ENCODE results near the gene IRF4. TPM values are rescaled to one million over a fixed set of nuclear protein-coding genes. Genes with fewer than 3 reads are reported as not detected.
"Not testable (repeated sequence)": the region's sequence is repeated elsewhere in the genome, so short reads cannot be mapped to it uniquely, and the experiment has no call there.

The IRF4 gene
- total RNA-seq, 4 donors from 2014 or later: 0.89 to 7.4 (median 3.2) TPM

DNA sequence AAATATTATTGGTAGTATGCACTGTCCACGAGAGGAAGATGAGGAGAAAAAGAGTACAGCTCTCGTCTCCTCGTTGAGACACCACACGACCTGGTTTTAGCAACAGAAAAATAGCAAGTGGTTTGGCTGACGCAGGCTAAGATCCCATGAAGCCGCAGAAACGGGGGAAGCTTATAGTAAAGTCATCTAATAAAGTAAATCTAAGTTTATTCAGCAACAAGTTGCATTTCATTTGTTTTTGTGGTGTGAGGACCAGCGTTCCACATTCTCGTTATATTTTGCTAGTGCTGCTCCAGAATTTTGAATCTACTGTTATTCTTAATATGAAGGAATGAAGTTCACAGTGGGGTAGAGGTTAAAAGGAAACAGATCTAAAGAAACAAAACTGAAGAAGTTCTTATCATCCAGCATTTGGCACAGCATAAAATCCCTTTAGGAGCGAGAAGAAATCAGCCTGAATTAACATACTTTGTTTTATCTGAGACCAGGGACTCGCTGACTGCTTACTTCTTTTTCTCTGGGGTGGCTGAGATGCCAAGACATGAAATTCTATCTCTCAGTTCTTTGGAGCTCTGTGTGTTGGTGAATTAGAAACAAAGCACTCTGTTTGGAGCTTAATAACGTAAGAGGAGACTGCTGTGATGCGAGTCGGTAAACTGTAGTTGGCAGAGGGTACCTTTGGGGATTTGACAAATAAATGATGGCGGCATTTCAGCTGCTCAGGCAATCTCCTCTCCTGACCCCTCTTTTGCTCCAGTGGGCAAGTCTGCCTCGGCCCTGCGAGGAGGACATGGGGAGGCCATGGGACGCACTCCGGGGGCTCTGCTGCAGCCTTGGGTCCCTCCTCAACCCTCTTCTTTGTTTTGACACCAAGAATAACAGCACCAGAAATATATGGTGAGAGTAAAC, 24.9 kb upstream of the IRF4 start:
- Histone ChIP-seq H3K36me3 (no peaks in the 10 kb centered on the region), H3K27me3 (peaks cover 78% of the 10 kb centered on the region), H3K27ac (no peak overlapping the region), H3K9me3 (peaks cover 0 to 22% (median 0%) of the 10 kb centered on the region in 3 donors), H3K4me1 (no peaks in the 10 kb centered on the region), H3K4me3 (no peak overlapping the region)
- no peak for TF ChIP-seq POLR2AphosphoS5 (IDR thresholded peaks at IDR 0.05)
- TF ChIP-seq POLR2A (IDR thresholded peaks at IDR 0.05): no peak
- no peak for TF ChIP-seq EP300 (IDR thresholded peaks at IDR 0.05)
- TF ChIP-seq CTCF (IDR thresholded peaks at IDR 0.05): no peak
- 63% methylated on average over 19 of the region's 19 CpGs for WGBS, 2 donors (ENCODE audit: low coverage in 1 of 2)
- no peak for ATAC-seq

DNA sequence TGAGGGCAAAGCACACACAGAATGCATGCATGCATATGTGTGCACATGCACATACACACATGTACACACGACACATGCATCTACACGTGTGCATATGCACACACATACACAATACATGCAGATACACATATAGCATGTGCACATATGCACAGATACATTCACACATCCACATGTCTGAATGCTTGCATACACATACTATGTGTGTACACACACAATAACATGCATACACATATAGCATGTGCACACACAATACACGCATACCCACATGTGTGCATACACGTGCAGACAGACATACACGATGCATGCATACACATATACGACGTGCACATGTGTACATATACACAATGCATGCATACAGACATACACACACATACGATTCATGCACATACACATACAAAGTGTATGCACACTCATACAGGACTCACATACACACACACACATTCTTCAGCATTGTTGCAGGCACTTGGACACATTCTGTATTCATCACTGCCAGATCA, 24.2 kb upstream of the IRF4 start:
- no peak overlapping the region for H3K27ac ChIP-seq
- no peak for TF ChIP-seq POLR2AphosphoS5 (IDR thresholded peaks at IDR 0.05)
- no peak for TF ChIP-seq POLR2A (IDR thresholded peaks at IDR 0.05)
- WGBS, 2 donors (ENCODE audit: low coverage in 1 of 2): 75 to 79% methylated on average over 8 of the region's 8 CpGs
- H3K36me3 ChIP-seq: no peaks in the 10 kb centered on the region
- H3K9me3 ChIP-seq: peaks cover 0 to 22% (median 0%) of the 10 kb centered on the region in 3 donors
- no peak overlapping the region for H3K4me3 ChIP-seq
- no peaks in the 10 kb centered on the region for H3K4me1 ChIP-seq
- H3K27me3 ChIP-seq: peaks cover 82% of the 10 kb centered on the region
- ATAC-seq: no peak

DNA sequence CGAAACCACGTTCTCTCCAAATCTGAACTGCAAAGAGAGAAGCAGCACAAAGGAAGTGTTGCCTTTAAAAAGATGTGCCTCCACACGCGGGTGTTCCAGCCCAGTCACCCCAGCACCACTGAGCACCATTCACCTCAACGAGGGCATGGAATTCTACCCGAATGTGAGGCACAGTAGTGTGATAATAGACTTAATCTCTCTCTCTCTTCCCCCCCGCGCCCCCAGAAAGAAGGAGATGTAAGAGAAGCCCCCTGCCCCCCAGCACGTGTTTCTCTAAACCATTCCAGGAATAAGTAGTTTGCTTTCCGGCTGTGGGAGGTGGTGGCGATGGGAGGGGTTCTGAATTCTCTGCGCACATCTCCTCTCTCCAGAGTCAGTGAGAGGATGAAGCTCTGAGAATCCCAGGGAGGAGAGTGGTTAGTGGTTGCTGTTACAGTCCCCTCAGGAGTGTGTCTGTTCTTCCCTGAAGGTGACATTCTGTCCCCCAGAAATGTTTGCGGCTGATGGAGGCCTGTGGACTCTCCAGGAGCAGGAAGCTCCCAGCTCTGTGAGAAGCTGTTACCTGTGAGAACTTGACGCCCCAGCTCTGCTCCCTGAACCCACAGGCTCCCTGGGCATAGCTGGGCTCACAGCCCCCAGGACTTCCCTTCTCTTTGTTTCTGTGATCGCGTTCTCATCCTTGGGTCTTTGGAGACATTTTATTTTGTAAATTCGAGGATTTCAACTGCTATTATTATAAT, 23.5 kb upstream of the IRF4 start:
- no peak overlapping the region for H3K4me3 ChIP-seq
- no peak for TF ChIP-seq POLR2A (IDR thresholded peaks at IDR 0.05)
- TF ChIP-seq POLR2AphosphoS5 (IDR thresholded peaks at IDR 0.05): no peak
- TF ChIP-seq EP300 (IDR thresholded peaks at IDR 0.05): no peak
- no peaks in the 10 kb centered on the region for H3K36me3 ChIP-seq
- H3K9me3 ChIP-seq: peaks cover 0 to 15% (median 0%) of the 10 kb centered on the region in 3 donors
- no peaks in the 10 kb centered on the region for H3K4me1 ChIP-seq
- 68 to 76% methylated on average over 16 to 17 of the region's 17 CpGs for WGBS, 2 donors (ENCODE audit: low coverage in 1 of 2)
- no peak overlapping the region for H3K27ac ChIP-seq
- H3K27me3 ChIP-seq: peaks cover 82% of the 10 kb centered on the region
- no peak for ATAC-seq

- Histone ChIP-seq H3K27me3 (peaks cover 93% of the 10 kb centered on the region), H3K9me3 (no peaks in the 10 kb centered on the region), H3K4me3 (no peak overlapping the region), H3K27ac (no peak overlapping the region), H3K4me1 (peaks cover 0 to 7% (median 0%) of the 10 kb centered on the region in 3 donors), H3K36me3 (no peaks in the 10 kb centered on the region)
- TF ChIP-seq EP300 (IDR thresholded peaks at IDR 0.05) (no peak), POLR2AphosphoS5 (IDR thresholded peaks at IDR 0.05) (no peak), POLR2A (IDR thresholded peaks at IDR 0.05) (no peak), CTCF (IDR thresholded peaks at IDR 0.05) (no peak)
- ATAC-seq: no peak
- 72 to 74% methylated on average over 10 to 11 of the region's 13 CpGs for WGBS, 2 donors (ENCODE audit: low coverage in 1 of 2)
These were observed 21.8 kb upstream of the IRF4 start for GRCh38 chr6:369559-370431.

DNA sequence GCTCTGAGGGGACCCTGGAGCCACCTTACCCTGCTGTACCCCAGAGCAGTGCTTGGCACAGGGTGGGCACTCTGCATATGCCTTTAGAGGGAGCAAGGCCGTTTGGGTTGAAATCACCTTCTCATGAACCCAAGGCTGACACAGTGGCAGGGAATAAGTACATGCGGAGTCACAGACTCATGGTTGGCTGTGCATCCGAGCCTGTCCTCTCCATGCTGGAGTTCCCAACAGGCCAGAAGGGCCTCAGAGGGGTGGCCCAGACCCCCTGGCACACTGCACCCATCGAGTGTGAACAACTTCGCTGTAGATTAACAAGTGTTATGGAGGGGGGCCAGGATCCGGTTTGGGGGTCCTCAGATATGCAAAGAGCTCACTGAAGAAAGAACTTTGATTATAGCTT, 21.0 kb upstream of the IRF4 start:
- TF ChIP-seq POLR2AphosphoS5 (IDR thresholded peaks at IDR 0.05) (no peak), CTCF (IDR thresholded peaks at IDR 0.05) (no peak), POLR2A (IDR thresholded peaks at IDR 0.05) (no peak), EP300 (IDR thresholded peaks at IDR 0.05) (no peak)
- Histone ChIP-seq H3K27me3 (peaks cover 93% of the 10 kb centered on the region), H3K4me1 (peaks cover 0 to 7% (median 0%) of the 10 kb centered on the region in 3 donors), H3K9me3 (no peaks in the 10 kb centered on the region), H3K27ac (no peak overlapping the region), H3K36me3 (no peaks in the 10 kb centered on the region), H3K4me3 (no peak overlapping the region)
- WGBS, 2 donors (ENCODE audit: low coverage in 1 of 2): 68 to 70% methylated on average over 4 to 6 of the region's 6 CpGs
- no peak for ATAC-seq

DNA sequence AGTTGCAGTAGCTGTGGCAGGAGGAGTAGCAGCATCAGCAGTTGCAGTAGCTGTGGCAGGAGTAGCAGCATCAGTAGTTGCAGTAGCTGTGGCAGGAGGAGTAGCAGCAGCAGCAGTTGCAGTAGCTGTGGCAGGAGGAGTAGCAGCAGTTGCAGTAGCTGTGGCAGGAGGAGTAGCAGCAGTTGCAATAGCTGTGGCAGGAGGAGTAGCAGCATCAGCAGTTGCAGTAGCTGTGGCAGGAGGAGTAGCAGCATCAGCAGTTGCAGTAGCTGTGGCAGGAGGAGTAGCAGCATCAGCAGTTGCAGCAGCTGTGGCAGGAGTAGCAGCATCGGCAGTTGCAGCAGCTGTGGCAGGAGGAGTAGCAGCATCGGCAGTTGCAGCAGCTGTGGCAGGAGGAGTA, 19.7 kb upstream of the IRF4 start:
- WGBS, 2 donors (ENCODE audit: low coverage in 1 of 2): 63 to 78% methylated on average over 2 of the region's 2 CpGs
- peaks cover 88% of the 10 kb centered on the region for H3K27me3 ChIP-seq
- H3K9me3 ChIP-seq, ATAC-seq, H3K36me3 ChIP-seq, H3K27ac ChIP-seq, H3K4me1 ChIP-seq, H3K4me3 ChIP-seq: not testable (repeated sequence)
